ENCODE results near the gene PLXNC1.
"Not testable (repeated sequence)": the region's sequence is repeated elsewhere in the genome, so short reads cannot be mapped to it uniquely, and the experiment has no call there.

The PLXNC1 gene

GRCh38 chr12:94308612-94309011 lies 160.2 kb downstream of the PLXNC1 start:
- no peak for DNase-seq

GRCh38 chr12:94309373-94309772 lies 161.0 kb downstream of the PLXNC1 start:
- DNase-seq, result no peak

- no peak for DNase-seq
Measured at GRCh38 chr12:94312378-94312777, 164.0 kb downstream of the PLXNC1 start.

DNA sequence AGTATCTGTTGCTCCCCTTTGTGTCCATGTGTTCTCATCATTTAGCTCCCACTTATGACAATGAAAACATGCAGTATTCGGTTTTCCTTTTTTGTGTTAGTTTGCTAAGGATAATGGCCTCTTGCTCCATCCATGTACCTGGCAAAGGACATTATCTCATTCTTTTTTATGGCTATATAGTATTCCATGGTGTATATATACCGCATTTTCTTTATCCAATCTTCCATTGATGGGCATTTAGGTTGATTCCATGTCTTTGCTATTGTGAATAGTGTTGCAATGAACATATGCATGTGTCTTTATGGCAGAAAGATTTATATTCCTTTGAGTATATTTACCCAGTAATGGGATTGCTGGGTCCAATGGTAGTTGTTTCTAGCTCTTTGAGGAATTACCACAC lies 168.2 kb downstream of the PLXNC1 start:
- DNase-seq, result not testable (repeated sequence)

GRCh38 chr12:94318181-94318580 lies 169.8 kb downstream of the PLXNC1 start:
- DNase-seq, result no peak

- DNase-seq, result no peak
Measured at GRCh38 chr12:94320109-94320508, 171.7 kb downstream of the PLXNC1 start.

DNA sequence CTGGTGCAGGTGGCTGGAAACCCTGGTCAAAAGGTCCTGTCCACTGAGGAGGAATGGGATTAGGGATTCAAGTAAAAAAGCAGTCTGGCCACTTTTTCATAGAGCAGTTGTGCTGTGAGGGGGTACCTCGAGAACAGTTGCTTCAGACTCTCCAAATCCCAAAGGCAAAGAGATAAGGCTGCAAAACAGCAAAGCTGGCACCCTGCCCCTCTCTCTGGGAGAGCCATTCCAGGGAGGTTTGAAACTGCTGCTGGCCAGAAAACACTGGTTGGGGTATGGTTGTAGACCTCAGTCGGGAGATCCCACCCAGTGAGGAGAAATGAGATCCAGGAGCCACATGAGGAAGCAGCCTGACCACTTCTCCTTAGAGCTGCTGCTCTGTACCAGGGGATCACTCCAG lies 174.0 kb downstream of the PLXNC1 start:
- DNase-seq, result no peak

DNA sequence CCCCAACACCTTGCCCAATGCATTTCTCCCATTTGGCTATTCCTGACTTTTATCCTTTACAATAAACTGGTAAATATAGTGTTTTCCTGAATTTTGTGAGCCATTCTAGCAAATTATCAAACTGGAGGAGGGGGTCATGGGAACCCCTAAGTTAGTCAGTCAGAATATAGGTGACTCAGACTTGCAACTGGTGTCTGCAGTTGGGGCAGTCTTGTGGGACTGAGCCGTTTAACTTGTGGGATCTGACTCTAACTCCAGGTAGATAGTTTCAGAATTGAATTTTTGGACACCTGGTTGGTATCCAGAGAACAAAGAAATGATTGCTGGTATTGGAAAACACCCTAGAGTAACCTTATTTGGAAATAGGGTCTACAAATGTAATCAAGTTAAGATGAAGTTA lies 177.9 kb downstream of the PLXNC1 start:
- DNase-seq, result no peak

- no peak for DNase-seq
Measured at GRCh38 chr12:94326727-94327126, 178.3 kb downstream of the PLXNC1 start.

GRCh38 chr12:94327809-94328208 lies 179.4 kb downstream of the PLXNC1 start:
- no peak for DNase-seq

DNA sequence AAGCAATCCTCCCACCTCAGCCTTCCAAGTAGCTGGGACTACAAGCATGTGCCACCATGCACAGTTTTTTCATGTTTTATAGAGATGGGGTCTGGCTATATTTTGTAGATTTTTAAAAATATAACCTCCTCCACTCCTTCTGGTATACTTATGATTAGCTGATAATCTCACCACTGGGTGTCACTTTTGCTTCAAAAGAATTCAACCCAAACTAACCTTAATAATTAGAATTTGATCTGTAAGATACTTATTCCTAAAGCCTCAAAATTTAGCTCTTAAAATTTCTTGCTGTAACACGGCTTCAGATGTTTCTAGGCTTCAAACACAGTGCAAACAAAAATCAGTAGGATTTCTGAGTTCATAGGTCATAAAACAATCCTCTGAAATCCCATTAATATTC lies 181.0 kb downstream of the PLXNC1 start:
- no peak for DNase-seq

GRCh38 chr12:94333396-94333795 lies 185.0 kb downstream of the PLXNC1 start:
- DNase-seq, result no peak

DNA sequence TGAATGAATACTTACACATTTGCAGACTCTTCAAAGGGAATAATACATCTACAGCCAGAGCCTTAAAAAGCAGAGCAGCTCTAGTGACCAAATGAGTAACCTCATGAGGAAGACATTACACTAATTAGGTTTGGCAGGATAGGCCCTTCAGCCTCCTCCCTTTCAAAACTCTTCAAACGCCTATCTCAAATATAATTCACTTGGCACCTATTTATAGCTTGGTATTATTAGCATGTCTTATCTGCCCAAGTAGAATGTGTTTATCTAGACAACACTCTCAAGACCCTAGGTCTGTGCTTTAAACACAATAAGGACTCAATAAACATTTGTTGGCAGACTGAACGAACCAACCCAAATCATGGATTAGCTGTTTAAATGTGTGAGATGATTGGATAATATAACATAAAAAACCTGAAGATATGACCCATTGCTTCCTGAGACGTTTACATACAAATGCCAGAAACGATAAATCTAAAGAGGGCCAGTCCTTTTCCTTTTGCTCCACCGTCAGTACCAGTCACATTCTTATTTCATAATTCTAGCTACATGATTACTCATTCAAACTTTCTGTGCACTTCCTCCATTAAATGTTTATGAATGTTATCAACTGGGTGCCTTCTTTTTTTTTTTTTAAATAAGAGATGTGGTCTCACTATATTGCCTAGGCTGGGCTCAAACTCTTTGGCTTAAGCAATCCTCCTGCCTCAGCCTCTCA lies 188.0 kb downstream of the PLXNC1 start:
- no peak for DNase-seq

GRCh38 chr12:94338006-94338794 lies 189.8 kb downstream of the PLXNC1 start:
- no peak for DNase-seq

DNA sequence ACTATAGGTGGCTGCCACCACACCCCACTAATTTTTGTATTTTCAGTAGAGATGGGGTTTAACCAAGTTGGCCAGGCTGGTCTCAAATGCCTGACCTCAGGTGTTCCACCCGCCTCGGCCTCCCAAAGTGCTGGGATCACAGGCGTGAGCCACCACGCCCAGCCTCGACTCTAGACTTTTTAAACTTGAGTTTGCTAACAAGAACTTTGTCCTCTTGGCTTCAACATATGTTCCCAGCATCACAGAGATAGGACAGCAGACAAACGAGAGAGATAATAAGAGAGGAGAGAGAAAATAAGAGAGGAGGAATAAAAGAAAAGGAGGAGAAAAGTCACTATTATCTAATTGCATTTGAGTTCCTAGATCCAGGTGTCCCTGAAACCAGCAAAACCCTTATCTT lies 192.2 kb downstream of the PLXNC1 start:
- no peak for DNase-seq

DNA sequence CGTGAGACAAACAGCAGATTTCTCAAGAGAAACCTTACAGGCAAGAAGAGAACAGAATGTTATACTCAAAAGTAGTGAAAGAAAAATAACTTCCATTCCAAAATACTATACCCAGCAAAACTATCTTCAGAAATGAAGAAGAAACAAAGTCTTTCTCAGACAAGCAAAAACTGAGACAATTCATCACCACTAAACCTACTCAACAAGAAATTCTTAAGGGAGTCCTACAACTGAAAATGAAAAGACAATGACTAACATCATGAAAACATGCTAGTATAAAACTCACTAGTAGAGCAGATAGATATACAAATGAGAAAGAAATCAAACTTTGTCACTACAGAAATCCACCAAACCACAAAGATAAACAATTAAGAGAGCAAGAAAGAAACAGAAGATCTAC lies 204.8 kb downstream of the PLXNC1 start:
- no peak for DNase-seq
